K562 (cell line): Measurements from ENCODE around the gene COL4A4. TPM values are rescaled to one million over a fixed set of nuclear protein-coding genes. Genes with fewer than 3 reads are reported as not detected.

ENCODE experiments used
- polyA plus RNA-seq, 8 experiments: library from polyadenylated mRNA; depleted of rRNA in 4 of 8; stranded (reverse) in 5 of 8; unstranded in 3 of 8; fragments of >200 nt; fragmentation: Nextera tagmentation in 2 of 8; fragmentation: Illumina TruSeq in 1 of 8; extraction: Ambion mirVana in 2 of 8; extraction: Trizol in 1 of 8; gene quantifications; 2 replicates each; pipeline versions ENCODE4 v1.2.1 to v1.2.3, GENCODE V29; 2011 to 2014; ENCODE audit warnings: inconsistent platforms in 1 of 8, missing spikeins in 1 of 8
- total RNA-seq, 7 experiments: library from RNA; depleted of rRNA in 6 of 7; stranded (reverse); fragments of >200 nt in 6 of 7; fragmentation: Illumina TruSeq in 2 of 7; extraction: Trizol in 2 of 7; gene quantifications; 2 replicates each; pipeline versions ENCODE4 v1.2.1 to v1.2.3, GENCODE V29; 2011 to 2021; ENCODE audit warnings: low replicate concordance in 1 of 7
- TF ChIP-seq, protein P1 (sequence below), 2 experiments: fragments of 450-650 bp in 1 of 2; sonication (generic) in 1 of 2; formaldehyde crosslinking in 1 of 2; IDR thresholded peaks; 2 replicates each; pipeline versions ENCODE4 v1.7.1 to v1.9.0; 2016 to 2022; ENCODE audit warnings: inconsistent platforms in 1 of 2, mild to moderate bottlenecking in 1 of 2, missing genetic modification reagents in 1 of 2

COL4A4 gene
- total and polyA plus RNA-seq, 9 of the 15 experiments (the other 6 are each of a cell fraction or from before 2014, with no cell fraction given), result under 0.01 to 0.01 TPM; not detected in 7

DNA sequence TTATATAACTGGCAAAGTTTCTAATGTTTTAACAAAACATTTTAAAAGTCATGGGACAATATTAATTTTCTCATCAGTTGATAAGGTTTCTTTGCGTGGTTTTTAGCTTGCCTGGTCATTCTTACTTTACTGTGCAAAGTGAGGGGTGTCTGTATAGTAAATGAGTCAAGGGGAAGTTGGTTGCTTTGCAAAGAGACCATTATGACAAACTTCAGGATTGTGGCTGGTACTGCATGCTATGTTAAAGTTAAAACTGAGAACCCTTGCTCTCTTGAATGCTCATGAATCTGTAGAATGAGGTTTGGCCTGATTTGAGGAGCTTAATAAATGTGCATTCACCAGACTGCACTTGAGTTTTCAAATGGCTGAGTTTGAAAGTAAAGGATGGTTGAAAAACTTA lies 47.0 kb downstream of the COL4A4 start (continued):
- TF ChIP-seq, protein P1, sequence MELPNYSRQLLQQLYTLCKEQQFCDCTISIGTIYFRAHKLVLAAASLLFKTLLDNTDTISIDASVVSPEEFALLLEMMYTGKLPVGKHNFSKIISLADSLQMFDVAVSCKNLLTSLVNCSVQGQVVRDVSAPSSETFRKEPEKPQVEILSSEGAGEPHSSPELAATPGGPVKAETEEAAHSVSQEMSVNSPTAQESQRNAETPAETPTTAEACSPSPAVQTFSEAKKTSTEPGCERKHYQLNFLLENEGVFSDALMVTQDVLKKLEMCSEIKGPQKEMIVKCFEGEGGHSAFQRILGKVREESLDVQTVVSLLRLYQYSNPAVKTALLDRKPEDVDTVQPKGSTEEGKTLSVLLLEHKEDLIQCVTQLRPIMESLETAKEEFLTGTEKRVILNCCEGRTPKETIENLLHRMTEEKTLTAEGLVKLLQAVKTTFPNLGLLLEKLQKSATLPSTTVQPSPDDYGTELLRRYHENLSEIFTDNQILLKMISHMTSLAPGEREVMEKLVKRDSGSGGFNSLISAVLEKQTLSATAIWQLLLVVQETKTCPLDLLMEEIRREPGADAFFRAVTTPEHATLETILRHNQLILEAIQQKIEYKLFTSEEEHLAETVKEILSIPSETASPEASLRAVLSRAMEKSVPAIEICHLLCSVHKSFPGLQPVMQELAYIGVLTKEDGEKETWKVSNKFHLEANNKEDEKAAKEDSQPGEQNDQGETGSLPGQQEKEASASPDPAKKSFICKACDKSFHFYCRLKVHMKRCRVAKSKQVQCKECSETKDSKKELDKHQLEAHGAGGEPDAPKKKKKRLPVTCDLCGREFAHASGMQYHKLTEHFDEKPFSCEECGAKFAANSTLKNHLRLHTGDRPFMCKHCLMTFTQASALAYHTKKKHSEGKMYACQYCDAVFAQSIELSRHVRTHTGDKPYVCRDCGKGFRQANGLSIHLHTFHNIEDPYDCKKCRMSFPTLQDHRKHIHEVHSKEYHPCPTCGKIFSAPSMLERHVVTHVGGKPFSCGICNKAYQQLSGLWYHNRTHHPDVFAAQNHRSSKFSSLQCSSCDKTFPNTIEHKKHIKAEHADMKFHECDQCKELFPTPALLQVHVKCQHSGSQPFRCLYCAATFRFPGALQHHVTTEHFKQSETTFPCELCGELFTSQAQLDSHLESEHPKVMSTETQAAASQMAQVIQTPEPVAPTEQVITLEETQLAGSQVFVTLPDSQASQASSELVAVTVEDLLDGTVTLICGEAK (IDR thresholded peaks at IDR 0.05), result no peak
- TF ChIP-seq, protein P1 (CRISPR knock-in tag; IDR thresholded peaks at IDR 0.05), result no peak
